ENCODE measurements around the gene ZNF202. TPM values are rescaled to one million over a fixed set of nuclear protein-coding genes. Genes with fewer than 3 reads are reported as not detected.
A peak's percentile ranks its signal among the peaks of the same experiment; 100 is the strongest.

Gene ZNF202
- total and polyA plus RNA-seq, 2 experiments from 2014 or later: 4.5 to 5.5 TPM

GRCh38 chr11:123692961-123693360 is 48.5 kb downstream of the ZNF202 start:
- in situ Hi-C loops (cut with MboI): no loop called here
- Histone ChIP-seq H3K27me3 (replicated peaks; ENCODE audit: insufficient read depth) (peaks cover 27% of the 10 kb centered on the region; the same call in 1 of the 2 replicates), H3K9me3 (ENCODE audit: low read depth) (no peaks in the 10 kb centered on the region), H3K79me2 (ENCODE audit: insufficient read depth) (no peaks in the 10 kb centered on the region), H3K27ac (no peak overlapping the region), H3F3A (ENCODE audit: insufficient read depth) (no peaks in the 10 kb centered on the region), H3K4me3 (no peak overlapping the region), H3K9ac (no peak overlapping the region), H2AFZ (no peak overlapping the region), H3K4me2 (ENCODE audit: unreplicated experiment) (no peak overlapping the region), H3K9me2 (ENCODE audit: insufficient read depth) (no peaks in the 10 kb centered on the region), H3K4me1 (ENCODE audit: insufficient read depth) (no peaks in the 10 kb centered on the region), H4K20me1 (ENCODE audit: insufficient read depth) (no peaks in the 10 kb centered on the region), H3K36me3 (ENCODE audit: low read depth) (no peaks in the 10 kb centered on the region)
- no peak for TF ChIP-seq EZH2 (IDR thresholded peaks at IDR 0.05; ENCODE audit: insufficient read depth, poor library complexity, severe bottlenecking)
- no peak for TF ChIP-seq EZH2phosphoT487 (IDR thresholded peaks at IDR 0.05; ENCODE audit: insufficient read depth, low read depth)
- no peak for DNase-seq

- in situ Hi-C loops (cut with MboI): no loop called here
- no peak overlapping the region for H2AFZ ChIP-seq
- peak; percentile 90 for DNase-seq
- H4K20me1 ChIP-seq (ENCODE audit: insufficient read depth): no peaks in the 10 kb centered on the region
- H3K9me2 ChIP-seq (ENCODE audit: insufficient read depth): no peaks in the 10 kb centered on the region
- peaks cover 42% of the 10 kb centered on the region for H3K27me3 ChIP-seq (replicated peaks; ENCODE audit: insufficient read depth)
- no peaks in the 10 kb centered on the region for H3K36me3 ChIP-seq (ENCODE audit: low read depth)
- no peak overlapping the region for H3K4me3 ChIP-seq
- H3K4me2 ChIP-seq (ENCODE audit: unreplicated experiment): no peak overlapping the region
- H3K4me1 ChIP-seq (ENCODE audit: insufficient read depth): no peaks in the 10 kb centered on the region
- no peak overlapping the region for H3K27ac ChIP-seq
- 13 to 19% methylated on average over 3 of the region's 3 CpGs for WGBS, 2 experiments (ENCODE audit: low coverage in 1 of 2, low lambda C conversion rate in 2 of 2, missing lambda C conversion rate in 2 of 2)
- no peaks in the 10 kb centered on the region for H3K9me3 ChIP-seq (ENCODE audit: low read depth)
- H3K9ac ChIP-seq: no peak overlapping the region
- TF ChIP-seq EZH2 (IDR thresholded peaks at IDR 0.05; ENCODE audit: insufficient read depth, poor library complexity, severe bottlenecking) (no peak), EZH2phosphoT487 (IDR thresholded peaks at IDR 0.05; ENCODE audit: insufficient read depth, low read depth) (no peak)
- no peaks in the 10 kb centered on the region for H3K79me2 ChIP-seq (ENCODE audit: insufficient read depth)
- H3F3A ChIP-seq (ENCODE audit: insufficient read depth): no peaks in the 10 kb centered on the region
These were observed 51.0 kb downstream of the ZNF202 start for GRCh38 chr11:123690485-123690884.

- WGBS, 2 experiments (ENCODE audit: low coverage in 1 of 2, low lambda C conversion rate in 2 of 2, missing lambda C conversion rate in 2 of 2): 74 to 84% methylated on average over 6 of the region's 6 CpGs
- no peaks in the 10 kb centered on the region for H3F3A ChIP-seq (ENCODE audit: insufficient read depth)
- H3K36me3 ChIP-seq (ENCODE audit: low read depth): no peaks in the 10 kb centered on the region
- H3K9ac ChIP-seq: no peak overlapping the region
- H3K79me2 ChIP-seq (ENCODE audit: insufficient read depth): no peaks in the 10 kb centered on the region
- no peak overlapping the region for H2AFZ ChIP-seq
- DNase-seq: no peak
- no peaks in the 10 kb centered on the region for H3K9me2 ChIP-seq (ENCODE audit: insufficient read depth)
- no peak for TF ChIP-seq EZH2phosphoT487 (IDR thresholded peaks at IDR 0.05; ENCODE audit: insufficient read depth, low read depth)
- H3K27me3 ChIP-seq (replicated peaks; ENCODE audit: insufficient read depth): peaks cover 60% of the 10 kb centered on the region
- no peak overlapping the region for H3K4me2 ChIP-seq (ENCODE audit: unreplicated experiment)
- no peaks in the 10 kb centered on the region for H3K4me1 ChIP-seq (ENCODE audit: insufficient read depth)
- no peak overlapping the region for H3K4me3 ChIP-seq
- no peaks in the 10 kb centered on the region for H3K9me3 ChIP-seq (ENCODE audit: low read depth)
- in situ Hi-C loops (cut with MboI): no loop called here
- H3K27ac ChIP-seq: no peak overlapping the region
- no peaks in the 10 kb centered on the region for H4K20me1 ChIP-seq (ENCODE audit: insufficient read depth)
These were observed 56.9 kb downstream of the ZNF202 start for GRCh38 chr11:123684601-123685000.

- WGBS, 2 experiments (ENCODE audit: low coverage in 1 of 2, low lambda C conversion rate in 2 of 2, missing lambda C conversion rate in 2 of 2): 30 to 40% methylated on average over 8 of the region's 8 CpGs
- H3K9me3 ChIP-seq (ENCODE audit: low read depth): no peaks in the 10 kb centered on the region
- H3K27ac ChIP-seq: no peak overlapping the region
- no peak for DNase-seq
- no peaks in the 10 kb centered on the region for H4K20me1 ChIP-seq (ENCODE audit: insufficient read depth)
- TF ChIP-seq EZH2phosphoT487 (IDR thresholded peaks at IDR 0.05; ENCODE audit: insufficient read depth, low read depth) (no peak), EZH2 (IDR thresholded peaks at IDR 0.05; ENCODE audit: insufficient read depth, poor library complexity, severe bottlenecking) (no peak)
- H3K9me2 ChIP-seq (ENCODE audit: insufficient read depth): no peaks in the 10 kb centered on the region
- no peak overlapping the region for H3K4me3 ChIP-seq
- no peak overlapping the region for H3K9ac ChIP-seq
- H3K36me3 ChIP-seq (ENCODE audit: low read depth): no peaks in the 10 kb centered on the region
- no peaks in the 10 kb centered on the region for H3F3A ChIP-seq (ENCODE audit: insufficient read depth)
- peaks cover 57% of the 10 kb centered on the region for H3K27me3 ChIP-seq (replicated peaks; ENCODE audit: insufficient read depth)
- in situ Hi-C loops (cut with MboI): no loop called here
- H2AFZ ChIP-seq: no peak overlapping the region
- no peak overlapping the region for H3K4me2 ChIP-seq (ENCODE audit: unreplicated experiment)
- no peaks in the 10 kb centered on the region for H3K4me1 ChIP-seq (ENCODE audit: insufficient read depth)
- H3K79me2 ChIP-seq (ENCODE audit: insufficient read depth): no peaks in the 10 kb centered on the region
These were observed 57.9 kb downstream of the ZNF202 start for GRCh38 chr11:123683428-123684170.
